ENCODE measurements around the gene NOX5.

- TF ChIP-seq, protein P1, sequence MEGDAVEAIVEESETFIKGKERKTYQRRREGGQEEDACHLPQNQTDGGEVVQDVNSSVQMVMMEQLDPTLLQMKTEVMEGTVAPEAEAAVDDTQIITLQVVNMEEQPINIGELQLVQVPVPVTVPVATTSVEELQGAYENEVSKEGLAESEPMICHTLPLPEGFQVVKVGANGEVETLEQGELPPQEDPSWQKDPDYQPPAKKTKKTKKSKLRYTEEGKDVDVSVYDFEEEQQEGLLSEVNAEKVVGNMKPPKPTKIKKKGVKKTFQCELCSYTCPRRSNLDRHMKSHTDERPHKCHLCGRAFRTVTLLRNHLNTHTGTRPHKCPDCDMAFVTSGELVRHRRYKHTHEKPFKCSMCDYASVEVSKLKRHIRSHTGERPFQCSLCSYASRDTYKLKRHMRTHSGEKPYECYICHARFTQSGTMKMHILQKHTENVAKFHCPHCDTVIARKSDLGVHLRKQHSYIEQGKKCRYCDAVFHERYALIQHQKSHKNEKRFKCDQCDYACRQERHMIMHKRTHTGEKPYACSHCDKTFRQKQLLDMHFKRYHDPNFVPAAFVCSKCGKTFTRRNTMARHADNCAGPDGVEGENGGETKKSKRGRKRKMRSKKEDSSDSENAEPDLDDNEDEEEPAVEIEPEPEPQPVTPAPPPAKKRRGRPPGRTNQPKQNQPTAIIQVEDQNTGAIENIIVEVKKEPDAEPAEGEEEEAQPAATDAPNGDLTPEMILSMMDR (IDR thresholded peaks at IDR 0.05 in 8 of 11, conservative IDR thresholded peaks at IDR 0.05 in 3 of 11): no peak
- TF ChIP-seq POLR2A (IDR thresholded peaks at IDR 0.05): no peak
These were observed 56.8 kb downstream of the NOX5 start for GRCh38 chr15:69071260-69071659.
